ENCODE results near the gene TCP1.
"Not testable (repeated sequence)": the region's sequence is repeated elsewhere in the genome, so short reads cannot be mapped to it uniquely, and the experiment has no call there.

The TCP1 gene

DNA sequence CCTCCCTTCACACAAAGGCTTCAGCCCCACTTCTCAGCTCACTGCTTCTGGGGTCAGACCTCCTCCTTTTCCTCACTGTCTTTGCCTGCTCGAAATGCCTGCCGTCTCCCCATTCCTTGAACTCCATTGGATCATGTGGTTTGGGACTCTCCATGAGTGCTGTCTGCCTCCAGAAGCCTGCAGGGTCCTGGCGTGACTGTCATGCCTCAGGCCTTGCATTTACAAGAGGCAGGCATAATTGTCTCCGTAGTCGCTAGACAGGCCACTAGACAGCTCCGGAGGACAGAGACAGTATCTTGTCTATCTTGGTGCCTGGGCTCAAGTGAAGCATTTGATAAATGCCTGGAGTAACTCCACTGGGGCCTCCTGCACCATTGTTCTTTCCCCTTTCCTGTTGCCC, 26.0 kb upstream of the TCP1 start:
- DNase-seq, result no peak

DNA sequence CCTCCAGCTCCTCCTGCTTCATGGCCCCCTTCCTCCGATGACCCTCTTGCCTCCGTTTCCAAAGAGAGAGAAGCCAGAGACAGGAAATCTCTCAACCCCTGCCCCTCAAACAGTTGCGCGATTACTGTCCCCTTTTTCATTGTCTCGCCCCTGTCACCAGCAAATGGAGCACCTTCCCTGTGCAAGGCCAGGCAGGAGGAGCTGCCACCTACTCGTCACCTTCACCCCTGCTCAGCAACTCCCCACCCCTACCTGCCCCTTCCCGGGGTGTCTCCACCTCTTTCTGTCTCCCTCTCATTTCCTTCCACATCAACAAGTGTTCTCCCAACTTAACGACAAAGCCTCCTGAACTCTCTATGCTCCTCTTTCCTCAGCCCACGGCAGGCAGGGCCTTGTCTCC, 24.4 kb upstream of the TCP1 start:
- no peak for DNase-seq

DNA sequence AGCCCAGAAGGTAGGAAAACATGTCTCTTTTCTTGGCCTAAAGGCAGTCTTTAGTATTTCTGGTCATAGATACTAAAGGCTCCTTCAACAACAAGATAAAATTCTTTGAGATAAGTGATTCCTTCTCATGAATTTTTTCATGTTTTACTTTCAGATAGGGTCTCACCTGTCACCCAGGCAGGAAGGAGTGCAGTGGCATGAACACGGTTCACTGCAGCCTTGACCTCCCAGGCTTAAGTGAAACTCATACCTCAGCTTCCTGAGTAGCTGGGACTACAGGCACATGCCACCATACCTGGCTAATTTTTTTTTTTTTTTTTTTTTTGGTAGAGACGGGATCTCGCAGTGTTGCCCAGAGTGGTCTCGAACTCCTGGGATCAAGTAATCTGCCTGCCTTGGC, 19.7 kb upstream of the TCP1 start:
- DNase-seq, result no peak

DNA sequence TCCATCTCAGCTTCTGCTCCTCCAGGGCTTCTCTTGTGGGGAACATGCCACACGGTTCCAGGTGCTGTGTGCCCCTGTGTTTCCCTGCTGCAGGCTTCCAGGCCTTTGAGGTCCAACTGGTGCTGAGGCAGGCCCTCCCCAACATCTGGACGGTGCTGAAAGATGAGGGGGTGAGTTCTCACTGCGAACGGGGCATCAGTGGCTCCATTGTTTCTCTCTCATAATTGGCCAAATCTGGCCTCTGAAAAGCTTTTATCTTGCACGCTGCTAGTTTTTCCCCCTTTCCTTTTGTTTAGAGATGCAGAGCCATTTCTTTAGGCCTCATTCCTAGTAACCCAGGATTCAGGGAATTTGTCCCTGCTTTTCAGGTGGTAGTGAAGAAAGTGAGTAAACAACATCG, 19.2 kb upstream of the TCP1 start:
- no peak for DNase-seq

DNA sequence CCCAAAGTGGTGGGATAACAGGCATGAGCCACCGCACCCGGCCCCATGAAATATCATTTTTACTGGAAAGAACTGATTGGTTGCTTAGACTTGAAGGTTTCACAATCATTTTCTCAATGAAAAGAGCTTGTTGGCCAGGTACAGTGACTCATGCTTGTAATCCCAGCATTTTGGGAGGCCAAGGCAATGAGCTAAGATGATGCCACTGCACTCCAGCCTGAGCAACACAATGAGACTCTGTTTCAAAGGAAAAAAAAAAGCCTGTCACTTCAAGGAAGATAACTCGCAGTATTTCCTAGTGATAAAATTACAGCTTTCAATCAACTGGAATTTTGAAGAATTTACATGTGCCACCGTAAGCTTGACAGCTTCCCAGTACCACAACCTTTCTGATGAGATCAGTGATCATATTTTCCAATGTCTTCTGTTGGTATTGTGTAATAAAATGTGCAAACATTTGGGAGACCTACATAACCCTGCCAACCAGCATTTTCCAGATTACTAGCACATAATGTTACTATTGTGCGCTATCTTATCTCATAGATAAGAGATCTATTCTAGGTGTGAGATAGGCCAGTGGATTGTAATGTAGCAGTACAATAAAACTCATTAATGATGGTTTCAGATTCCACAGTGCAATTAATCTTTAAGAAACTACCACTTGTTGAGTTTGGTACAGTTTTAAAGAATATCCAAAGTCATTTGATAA, 17.9 kb upstream of the TCP1 start:
- no peak for DNase-seq

DNA sequence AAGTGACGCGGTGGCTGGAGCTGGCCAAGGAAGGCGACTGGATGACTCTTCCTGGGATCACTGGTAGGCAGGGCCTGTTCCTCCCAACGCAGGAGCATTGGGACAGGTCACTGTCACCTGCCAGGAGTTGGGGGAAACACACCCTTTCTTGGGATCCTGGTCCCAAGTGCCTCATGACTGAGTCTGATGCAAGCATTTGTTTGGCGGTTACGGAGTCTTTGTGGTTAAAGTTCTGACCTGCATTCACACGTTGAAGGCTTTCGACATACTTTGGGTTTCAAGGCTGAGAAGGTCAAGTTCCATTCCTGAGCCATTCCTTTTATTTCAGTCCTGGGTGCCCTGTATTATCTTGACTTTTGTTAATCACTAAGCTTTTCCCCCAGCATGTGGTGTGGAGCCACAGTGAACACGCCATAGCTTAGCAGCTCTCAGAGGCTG, 16.6 kb upstream of the TCP1 start:
- DNase-seq, result no peak

DNA sequence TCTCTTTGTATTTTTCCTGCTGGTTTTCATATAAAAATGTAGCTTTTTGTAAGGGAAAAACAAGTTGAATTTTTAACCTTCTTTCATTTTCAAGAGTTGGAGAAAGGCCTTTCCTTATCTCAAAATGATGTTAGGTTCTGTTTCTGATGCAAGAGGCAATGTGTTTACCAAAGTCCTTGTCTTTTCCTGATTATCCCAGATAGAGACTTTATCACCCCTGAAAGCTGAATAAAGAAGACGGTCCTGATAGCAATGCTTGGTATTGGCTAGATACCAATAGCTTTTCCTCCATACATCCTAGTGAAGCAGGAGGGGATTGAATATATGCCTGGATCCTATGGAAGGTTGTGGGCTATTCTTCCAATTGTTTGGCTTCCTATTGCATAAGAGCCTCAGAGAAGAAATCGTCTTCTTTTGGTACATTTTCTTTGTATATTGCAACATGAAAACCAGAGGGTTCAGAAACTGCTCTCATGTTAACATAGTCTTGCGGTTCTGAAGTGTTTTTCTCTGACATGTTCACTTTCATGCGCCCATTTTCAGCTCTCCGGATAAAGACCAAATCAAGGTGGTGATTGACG, 16.1 kb upstream of the TCP1 start:
- DNase-seq, result no peak

DNA sequence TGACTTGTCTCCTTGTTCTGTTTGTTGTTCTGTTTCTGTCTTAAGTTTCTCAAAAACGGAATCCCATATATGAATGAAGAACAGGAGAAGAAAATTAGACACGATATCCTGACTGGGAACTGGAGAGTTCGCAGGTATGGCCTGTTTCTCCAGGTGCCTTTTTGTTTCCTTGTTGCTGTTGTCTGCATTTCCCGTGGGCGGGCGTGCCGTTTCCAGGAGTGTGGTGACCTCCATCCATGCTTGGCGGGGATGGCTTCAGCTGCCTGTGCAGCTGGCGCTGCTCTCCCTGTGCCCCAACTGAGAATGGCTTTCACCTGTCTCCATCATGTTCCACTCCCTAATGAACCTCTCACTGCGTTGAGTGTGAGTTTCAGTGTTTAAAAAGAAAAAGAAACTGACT, 15.1 kb upstream of the TCP1 start:
- no peak for DNase-seq

DNA sequence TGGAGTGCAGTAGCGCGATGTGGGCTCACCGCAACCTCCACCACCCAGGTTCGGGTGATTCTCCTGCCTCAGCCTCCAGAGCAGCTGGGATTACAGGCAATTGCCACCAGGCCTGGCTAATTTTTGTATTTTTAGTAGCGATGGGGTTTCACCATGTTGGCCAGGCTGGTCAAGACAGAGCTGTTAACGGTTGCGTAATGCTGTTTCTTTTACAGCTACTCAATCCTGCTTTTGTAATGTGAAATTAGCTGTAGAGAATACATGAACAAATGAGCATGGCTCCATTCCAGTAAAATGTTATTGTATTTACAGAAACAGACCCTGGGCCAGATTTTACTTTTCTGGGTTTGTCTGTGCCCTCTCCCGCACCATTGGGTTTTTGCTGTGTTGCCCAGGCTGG, 12.5 kb upstream of the TCP1 start:
- no peak for DNase-seq

DNA sequence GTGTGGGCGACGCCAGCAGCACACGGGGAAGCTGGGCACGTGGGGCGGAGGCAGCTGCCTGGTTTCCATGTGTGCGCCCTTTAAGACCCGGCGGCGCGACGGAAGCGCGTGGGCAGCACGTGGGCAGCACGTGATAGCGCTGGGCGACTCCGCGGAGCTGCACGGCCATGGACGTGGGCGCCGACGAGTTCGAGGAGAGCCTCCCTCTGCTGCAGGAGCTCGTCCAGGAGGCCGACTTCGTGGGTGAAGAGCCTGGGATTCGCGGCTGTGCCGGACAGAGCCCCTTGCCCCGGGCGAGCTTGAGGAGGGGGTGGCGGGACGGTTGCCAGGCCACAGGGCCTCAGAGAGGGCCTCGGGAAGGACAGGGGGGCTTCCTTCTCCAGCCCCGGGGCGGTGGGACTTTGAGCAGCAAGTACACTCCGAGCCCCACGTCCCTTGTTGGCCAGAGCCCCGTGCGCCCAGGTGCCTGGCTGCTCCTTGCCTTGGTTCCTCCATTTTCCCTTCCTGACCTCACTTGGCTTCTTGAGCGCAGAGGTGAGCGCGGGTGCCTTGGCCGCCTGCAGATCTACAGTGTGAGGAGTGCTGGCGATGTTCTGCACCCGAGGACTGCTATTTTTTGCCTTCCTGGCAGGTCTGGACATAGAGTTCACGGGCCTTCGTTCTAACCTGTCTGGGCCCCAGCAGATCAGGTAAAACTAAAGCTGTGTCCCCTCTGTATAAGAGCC, 10.9 kb upstream of the TCP1 start, which contains the start of gene PNLDC1:
PNLDC1 (plus strand) TSS at position 136 of the 725 bp plus-strand sequence; CDS start at position 168, 32 bp downstream.
- no peak for DNase-seq

DNA sequence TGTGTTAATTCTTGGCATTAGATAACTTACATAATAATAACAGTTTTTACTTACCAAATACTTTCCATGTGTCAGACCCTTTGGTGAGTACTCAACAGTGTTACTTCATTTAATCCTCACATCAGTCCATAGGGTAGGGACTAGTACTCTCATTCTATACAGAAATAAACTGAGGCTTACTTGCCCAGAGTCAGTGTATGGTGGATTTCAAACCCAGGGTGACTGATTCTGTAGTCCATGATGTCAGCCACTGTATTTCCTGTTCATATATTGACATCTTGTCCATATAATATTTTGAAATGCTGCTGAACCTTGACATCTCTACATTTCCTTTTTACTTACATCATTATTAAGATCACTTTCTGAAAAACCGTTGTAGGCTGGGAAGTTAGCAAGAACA, 8.2 kb upstream of the TCP1 start:
- no peak for DNase-seq

DNA sequence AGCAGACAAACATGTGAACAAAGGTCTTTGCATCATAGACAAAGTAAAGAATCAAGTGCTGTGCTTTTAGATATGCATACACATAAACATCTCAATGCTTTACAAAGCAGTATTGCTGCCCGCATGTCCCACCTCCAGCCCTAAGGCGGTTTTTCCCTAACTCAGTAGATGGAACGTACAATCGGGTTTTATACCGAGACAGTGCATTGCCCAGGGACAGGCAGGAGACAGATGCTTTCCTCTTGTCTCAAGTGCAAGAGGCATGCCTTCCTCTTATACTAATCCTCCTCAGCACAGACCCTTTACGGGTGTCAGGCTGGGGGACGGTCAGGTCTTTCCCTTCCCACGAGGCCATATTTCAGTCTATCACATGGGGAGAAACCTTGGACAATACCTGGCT, 5.6 kb upstream of the TCP1 start:
- not testable (repeated sequence) for DNase-seq

DNA sequence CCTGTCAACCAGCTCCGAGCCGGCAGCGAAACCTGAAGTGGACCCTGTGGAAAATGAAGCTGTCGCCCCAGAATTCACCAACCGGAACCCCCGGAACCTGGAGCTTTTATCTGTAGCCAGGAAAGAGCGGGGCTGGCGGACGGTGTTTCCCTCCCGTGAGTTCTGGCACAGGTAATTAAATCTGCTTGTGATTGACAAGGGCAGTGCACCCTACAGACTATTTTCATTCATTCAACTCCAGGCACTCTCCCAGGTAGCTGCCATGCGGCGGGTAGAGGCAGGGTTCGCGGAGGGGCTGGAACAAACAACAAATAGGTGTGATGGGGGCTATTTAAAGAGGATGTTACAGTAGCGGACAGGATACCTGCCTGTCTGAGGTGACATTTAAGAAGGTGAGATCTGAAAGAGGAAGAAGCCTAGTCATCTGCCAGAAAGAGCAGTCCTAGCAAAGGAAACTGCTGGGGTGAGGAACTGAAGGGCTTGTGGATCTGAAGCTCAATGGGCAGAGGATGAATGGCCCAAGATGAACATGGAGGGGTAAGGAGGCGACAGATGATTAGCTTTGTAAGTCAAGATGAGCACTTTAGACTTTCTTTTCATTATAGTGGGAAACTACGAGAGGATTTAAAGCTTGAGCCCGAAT, 1.7 kb upstream of the TCP1 start:
- no peak for DNase-seq

DNA sequence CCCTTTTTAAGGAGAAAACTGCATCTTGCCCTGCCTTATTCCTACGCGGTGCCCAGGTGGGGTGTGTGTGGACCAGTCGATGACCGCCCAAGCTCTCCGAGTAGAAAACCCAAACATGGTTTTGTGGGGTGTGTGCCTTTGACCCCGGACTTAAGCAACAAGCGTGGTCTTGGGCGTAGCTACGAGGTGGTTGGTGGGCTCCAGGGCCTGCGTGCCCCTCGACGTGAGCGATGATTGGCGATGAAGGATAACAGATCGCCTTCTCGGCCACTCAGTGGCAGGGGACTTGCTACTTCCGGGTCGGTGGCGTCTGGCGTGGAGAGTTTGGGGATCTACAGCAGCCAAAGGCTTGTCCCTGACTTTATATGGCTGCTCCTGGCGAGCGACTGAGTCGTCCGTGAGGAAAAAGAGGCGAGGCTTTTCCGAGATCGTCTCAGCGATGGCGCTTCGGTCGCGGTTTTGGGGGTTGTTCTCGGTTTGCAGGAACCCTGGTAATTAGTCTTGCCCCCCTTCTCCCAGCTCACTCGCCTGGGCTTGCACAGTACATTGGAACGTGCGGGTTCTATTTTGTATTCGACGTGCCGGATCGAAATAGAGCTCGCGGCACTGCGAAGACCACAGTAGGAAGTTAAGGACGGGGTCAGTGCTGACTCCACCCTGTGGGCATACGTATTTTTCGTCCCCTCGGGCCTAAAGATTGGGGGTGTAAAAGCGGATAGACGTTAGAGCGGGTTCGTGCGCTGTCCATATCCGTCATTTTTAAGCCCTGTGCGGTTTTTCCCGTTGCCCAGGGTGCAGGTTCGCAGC, 950 bp upstream of the TCP1 start, which contains the start of gene MRPL18:
MRPL18 (plus strand) TSS at position 319 of the 807 bp plus-strand sequence; CDS start at position 440, 121 bp downstream.
- peak; percentile 97 for DNase-seq

DNA sequence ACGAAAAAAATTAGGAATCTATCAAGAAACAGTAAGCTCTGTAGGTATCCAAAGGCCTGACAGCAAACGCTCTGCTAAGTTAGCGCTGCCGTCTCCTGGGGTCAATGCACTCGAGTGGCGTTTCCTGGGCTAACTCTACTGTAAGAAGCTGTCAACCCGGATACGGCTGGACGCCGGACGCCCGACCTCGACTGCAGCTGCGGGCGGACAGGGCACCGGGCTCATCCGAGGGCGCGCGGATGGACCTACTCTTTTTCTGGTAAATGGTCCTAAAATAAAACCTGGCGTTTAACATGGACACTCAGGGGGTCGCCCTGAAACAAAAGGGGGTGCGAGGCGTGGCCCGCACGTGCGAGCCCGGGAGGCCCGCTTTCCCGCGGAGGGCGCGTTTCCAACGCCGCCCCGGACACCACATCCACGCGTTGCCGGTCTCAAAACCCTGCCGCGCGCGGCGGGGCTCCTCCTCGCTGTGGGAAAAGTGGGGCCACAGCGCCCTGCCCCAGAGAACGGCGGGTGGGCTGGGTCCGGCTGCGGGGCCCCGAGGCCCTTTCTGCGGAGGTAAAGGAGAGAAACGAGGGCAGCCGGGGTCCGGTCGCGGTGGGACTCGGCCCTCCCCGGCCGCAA, 537 bp downstream of the TCP1 start:
- DNase-seq, result no peak

DNA sequence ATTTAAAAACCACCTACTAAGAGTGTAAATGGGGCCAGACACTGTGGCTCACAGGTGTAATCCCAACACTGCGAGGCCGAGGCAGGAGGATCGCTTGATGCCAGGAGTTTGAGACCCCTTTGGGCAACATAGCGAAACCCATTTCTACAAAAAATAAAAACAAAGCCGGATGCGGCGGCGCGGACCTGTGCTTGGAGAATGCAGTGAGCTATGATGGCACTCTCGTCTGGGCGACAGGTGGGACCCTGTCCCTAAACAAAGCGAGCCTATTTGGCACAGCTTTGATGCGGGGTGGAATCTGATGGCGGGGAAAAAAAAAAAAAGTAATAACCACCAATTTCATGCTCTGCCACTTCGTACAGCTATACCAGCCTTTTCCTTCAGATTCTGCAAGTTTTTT, 1.1 kb downstream of the TCP1 start:
- no peak for DNase-seq

DNA sequence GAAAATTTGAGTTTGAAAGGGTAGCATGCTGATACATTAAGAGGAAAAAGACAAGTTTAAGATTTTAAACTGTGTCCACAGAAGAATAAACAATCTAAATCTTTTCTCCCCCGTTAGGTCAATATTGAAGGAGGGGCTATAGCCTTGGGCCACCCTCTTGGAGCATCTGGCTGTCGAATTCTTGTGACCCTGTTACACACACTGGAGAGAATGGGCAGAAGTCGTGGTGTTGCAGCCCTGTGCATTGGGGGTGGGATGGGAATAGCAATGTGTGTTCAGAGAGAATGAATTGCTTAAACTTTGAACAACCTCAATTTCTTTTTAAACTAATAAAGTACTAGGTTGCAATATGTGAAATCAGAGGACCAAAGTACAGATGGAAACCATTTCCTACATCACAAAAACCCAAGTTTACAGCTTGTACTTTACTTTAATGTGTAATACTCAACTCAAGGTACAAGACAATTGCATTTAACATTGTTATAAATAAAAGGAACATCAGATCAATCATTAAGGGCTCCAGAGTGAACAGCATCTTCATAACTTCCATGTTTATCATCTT, 10.8 kb downstream of the TCP1 start:
- DNase-seq, result no peak

DNA sequence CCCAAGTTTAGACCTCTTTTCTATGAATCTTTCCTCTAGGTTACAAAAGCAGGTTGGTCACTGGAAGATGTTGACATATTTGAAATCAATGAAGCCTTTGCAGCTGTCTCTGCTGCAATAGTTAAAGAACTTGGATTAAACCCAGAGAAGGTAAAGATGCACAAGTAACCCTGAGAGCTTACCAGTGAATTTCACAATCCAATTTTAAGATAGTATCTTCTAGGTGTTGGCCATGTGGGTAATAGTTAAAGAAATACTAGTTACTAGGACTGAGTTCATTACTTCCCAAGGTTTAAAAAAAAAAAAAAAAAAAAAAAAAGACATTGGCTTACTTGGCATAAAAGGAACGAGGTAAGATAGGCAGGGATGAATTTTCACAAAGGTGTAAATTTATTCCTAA, 11.3 kb downstream of the TCP1 start:
- no peak for DNase-seq

DNA sequence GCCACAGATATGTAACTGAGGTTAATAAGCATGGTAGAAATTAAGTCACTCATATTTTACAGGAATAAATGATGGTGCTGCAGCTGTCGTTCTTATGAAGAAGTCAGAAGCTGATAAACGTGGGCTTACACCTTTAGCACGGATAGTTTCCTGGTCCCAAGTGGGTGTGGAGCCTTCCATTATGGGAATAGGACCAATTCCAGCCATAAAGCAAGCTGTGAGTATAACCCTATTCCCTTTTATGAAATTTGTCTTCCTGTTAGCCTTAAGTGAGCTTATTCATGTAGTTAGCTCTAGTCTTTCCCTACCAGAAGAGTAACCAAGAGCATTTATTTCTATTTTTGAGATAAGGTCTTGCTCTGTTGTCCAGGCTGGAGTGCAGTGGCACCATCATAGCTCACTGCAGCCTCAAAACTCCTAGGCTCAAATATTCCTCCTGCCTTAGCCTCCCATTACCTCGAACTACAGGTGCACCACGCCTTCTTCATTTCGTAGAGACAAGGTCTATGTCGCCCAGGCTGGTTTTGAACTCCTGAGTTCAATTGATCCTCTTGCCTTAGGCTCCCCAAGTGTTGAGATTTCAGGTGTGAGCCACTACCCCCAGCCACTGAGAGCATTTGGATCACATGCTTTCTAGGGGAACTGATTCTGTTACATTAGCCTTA, 12.0 kb downstream of the TCP1 start:
- no peak for DNase-seq

DNA sequence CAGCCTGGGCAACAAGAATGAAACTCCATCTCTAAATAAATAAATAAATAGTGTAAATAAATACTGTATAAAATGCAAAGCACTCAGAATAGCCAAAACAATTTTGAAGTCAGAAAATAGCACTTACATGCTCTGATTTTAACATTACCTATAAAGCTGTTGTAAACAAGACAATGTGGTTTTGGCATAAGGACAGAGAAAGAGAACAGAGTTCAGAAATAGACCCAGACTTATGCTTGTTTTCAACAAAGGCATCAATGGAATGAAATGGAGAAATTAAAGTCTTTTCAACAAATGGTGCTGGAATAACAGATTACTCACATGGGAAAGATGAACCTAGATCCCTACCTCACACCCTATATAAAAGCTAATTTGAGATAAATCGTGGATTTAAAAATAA, 17.2 kb downstream of the TCP1 start:
- no peak for DNase-seq

DNA sequence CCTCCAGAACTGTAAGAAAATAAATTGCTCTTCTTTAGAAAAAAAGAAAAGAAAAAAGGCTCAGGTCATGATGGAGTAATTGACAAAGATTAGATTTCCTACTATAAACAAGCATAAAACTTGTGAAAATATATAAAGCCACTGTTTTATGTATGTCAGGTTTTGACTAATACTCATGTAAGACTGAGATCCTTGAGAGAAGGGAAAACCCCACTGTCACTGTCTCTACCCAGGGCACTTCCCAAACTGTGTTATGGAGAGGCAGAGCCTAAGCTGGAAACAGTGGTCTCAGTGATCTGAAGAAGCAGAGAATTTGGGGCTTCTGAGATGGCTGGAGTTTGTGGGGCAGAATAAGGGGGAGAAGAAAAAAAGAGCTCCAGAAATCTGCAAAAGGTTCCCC, 19.9 kb downstream of the TCP1 start:
- no peak for DNase-seq
